Stimulated activated CD8-positive, alpha-beta memory T cell treated with anti-CD3 and anti-CD28 coated beads, Interleukin-12 subunit alpha, Interleukin-12 subunit beta, amount 100 ng/mL, for 24 hours (primary cell): Measurements from ENCODE around the gene CTTNBP2NL.
"Not testable (repeated sequence)": the region's sequence is repeated elsewhere in the genome, so short reads cannot be mapped to it uniquely, and the experiment has no call there.

ENCODE experiments used
- DNase-seq: peaks from one replicate; pipeline ENCODE4 v3.0.0-alpha.2; 2020; ENCODE audit errors: extremely low read depth

The CTTNBP2NL gene

DNA sequence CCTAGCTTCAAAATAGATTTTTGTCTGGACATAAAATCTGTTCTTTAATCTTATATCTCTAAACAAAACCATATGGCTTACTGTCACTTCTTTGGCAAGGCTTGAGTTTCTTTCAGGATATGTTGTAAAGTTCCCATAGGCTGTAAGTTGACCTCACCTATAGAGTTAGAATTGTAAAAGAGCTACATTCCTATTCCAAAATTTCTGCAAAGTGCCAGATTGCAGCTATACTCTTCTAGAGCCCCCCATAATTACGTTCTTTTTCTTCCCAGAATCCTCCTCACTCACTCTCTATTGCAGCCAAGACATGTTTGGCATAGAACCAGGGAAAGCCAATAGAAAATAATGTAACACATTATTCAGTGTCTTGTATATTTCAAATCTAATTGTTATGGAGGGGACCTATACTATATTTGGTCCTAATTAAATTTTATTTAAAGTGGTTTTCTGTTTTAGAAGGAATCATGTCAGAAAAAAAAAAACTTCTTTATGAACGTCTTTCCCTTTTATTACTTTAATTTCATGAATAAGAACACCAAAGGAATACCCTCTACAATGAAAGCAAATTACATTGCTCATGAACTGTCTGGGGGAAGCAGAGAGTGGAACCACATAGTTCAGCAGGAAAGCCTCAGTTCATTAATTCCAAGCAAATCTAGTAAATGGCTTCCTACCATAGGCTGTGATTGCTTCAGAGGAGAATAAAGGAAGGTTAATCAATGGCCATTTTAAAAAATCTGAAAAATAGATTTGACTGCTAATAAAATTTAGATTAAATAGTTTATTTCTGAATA, 22.3 kb downstream of the CTTNBP2NL start:
- no peak for DNase-seq

DNA sequence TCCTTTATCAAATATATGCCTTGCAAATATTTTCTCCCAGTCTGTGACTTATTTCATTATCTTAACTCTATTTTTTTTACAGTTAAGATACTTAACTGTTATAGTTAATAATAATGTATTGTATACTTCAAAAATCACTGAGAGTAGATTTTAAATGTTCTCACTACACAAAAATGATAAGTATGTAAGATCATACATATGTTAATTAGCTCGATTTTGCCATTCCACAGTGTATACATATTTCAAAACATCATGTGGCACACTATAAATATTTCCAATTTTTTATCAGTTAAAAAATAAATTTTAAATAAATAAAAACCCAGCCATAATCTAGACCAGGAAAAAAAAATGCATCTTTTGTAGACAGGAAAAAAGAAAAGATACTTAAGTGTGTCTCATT, 27.2 kb downstream of the CTTNBP2NL start:
- no peak for DNase-seq

GRCh38 chr1:112423666-112424065, 27.7 kb downstream of the CTTNBP2NL start:
- not testable (repeated sequence) for DNase-seq

DNA sequence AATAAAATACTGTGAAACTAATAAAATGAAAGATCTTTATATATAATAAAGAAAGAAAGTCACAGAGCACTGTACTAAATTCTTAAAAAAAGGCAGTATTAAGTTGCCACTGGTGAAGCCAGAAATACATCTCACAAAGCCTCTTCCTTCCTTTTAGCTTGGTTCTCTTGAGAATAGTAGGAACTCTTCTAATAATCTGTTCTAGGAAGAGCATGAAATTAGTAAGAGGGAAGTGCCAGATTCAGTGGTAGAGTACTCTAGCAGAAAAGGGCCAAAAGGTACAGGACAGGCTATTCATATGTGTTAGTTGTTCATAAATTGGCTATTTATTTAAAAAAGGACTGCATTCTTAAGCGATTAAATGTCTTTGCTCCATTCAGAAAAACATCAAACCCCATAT, 33.7 kb downstream of the CTTNBP2NL start:
- no peak for DNase-seq

- DNase-seq, result no peak
Measured at GRCh38 chr1:112431038-112431437, 35.0 kb downstream of the CTTNBP2NL start.

DNA sequence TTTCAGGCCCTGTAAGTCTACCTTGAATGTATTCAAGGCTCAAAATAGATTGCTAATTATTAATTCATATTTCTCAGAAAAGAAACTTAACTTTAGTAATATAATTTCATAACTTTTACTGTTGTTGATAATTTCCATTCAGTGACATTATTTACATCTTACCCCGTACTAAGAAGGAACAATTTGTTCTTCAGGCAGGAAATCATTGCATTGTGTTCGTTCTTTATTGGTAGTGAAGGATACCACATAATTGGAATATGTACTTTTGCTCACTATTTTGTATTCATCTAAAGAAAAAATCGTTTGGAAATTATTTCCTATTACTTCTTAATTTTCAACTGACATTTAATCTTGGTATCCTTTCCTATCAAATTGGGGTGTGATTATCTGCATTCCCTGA, 39.4 kb downstream of the CTTNBP2NL start:
- no peak for DNase-seq

DNA sequence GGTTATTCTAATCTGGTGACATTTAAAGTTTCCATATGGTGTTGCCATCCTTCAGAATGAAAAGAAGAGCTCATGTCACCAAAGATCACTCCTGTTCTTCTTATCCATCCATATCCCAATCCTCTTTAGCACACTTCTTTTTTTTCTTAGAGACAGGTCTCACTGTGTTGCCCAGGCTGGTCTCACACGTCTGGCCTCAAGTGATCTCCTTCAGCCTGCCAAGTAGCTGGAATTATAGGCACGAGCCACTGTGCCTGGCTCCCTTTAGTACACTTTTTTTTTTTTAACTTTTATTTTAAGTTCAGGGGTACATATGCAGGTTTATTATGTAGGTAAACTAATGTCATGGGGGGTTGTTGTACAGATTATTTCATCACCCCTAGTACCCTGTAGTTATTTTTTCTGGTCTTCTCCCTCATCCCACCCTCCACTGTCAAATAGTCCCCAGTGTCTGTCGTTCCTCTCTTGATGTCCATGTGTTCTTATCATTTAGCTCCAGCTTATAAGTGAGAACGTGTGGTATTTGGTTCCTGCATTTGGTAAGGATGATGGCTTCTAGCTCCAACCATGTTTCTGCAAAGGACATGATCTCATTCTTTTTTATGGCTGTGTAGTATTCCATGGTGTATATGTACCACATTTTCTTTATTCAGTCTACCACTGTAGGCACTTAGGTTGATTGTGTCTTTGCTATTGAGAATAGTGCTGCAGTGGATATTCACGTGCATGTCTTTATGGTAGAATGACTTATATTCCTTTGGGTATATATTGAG, 40.6 kb downstream of the CTTNBP2NL start:
- no peak for DNase-seq

DNA sequence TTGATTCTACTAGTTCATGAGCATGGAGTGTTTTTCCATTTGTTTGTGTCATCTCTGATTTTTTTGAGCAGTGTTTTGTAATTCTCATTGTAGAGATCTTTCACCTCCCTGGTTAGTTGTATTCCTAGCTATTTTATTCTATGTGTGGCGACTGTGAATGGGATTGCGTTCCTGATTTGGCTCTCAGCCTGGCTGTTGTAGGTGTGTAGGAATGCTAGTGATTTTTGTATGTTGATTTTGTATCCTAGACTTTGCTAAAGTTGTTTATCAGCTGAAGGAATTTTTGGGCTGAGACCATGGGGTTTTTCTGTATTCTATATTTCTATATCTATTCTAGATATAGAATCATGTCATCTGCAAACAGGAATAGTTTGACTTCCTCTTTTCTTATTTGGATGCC, 42.1 kb downstream of the CTTNBP2NL start:
- not testable (repeated sequence) for DNase-seq

DNA sequence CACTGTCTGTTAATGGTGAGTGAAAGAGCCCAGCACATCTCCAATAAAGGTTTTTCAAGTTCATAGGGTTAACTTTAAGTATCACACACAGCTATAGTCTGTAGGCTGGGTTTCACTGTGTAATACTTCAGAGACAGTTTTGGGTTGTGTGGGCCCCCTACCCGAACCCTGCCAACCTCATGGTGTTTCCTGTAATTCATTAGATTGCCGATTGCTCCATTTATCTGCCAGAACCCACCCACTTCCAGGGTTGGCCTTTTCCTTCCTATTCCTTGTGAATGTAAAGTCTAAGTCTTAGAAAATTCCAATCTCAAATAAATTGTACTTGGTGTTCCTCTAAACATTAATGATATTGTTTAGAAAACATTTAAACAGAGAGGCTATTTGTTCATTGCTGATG, 43.6 kb downstream of the CTTNBP2NL start:
- DNase-seq, result no peak

- no peak for DNase-seq
Measured at GRCh38 chr1:112440574-112440973, 44.6 kb downstream of the CTTNBP2NL start.

DNA sequence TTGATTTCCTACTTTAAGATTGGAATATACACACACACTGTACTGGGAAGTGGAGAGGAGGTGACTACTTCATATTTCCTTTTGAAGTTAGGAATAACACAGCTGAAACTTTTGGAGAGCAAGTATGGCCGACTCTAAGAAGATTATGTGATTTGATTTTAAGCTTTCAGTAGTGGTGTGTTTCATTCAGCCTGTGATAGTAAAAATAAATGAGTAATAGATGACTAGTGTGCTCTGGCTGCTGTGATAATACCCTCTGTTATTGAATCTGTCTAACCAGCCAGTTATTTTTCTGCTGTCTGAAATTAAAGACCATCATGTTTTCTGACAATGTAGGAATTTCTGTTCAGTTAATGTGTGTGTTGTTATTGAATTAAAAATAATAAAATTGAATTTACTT, 48.3 kb downstream of the CTTNBP2NL start:
- DNase-seq, result no peak

DNA sequence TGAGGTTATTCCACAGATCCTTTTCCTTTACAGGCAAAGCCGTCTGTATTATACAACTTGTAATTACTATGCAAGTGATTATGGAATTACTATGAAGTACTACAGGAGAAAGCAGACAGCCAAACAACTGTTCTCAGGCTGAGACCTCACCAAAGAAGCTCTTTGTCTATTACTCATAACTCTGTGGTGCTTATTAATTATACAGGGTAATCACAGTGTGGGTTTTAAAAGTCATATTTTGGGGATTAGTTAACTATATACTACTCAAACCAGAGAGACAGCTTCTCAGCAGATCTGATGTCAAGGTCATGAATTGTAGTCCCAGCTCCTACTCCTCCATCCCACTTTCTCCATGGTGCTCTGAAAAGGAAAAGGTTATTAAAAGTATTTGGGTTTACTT, 49.6 kb downstream of the CTTNBP2NL start:
- no peak for DNase-seq

GRCh38 chr1:112446411-112446810, 50.4 kb downstream of the CTTNBP2NL start:
- no peak for DNase-seq

DNA sequence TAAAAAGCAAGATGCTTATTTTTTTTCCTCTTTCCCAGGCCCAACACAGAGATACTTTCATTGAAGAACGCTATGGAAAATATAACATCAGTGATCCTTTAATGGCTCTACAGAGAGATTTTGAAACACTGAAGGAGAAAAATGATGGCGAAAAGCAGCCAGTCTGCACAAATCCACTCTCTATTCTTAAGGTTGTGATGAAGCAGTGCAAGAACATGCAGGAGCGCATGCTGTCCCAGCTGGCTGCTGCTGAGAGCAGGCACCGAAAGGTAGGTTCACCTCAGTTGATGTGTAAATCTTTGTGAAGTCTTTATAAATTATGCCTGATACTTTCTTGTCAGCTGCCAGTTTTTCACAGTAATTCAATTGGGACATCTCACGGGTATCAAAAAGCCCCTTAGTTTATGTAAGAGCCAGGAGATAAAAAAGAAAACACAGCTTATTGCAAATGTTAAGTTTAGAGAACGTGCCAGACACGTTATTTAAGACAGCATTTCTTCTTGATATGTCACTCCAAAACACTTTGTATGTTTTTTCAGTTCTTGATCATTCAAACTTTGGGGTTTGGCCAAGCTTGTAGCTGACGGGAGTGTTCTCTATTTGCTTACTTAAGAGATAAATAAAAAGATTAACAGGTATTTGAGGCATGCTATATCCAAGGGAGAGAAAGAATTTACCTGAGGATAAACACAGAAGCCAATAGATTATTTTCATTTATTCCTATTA, 53.1 kb downstream of the CTTNBP2NL start:
- DNase-seq, result no peak

DNA sequence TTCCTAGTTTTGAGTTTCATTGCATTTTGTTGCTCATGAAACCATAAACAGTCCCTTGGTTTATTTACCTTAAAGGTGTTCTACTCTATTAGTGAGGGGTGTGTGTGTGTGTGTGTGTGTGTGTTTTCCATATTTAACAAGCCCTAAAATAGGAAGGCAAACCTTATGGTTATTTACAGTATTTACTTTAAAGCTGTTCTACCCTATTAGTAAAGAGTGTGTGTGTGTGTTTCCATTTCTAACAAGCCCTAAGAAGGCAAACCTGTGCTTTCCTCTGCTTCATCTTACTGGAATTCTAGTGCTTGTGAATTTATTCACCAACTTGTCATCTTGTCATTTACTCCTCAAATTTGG, 53.6 kb downstream of the CTTNBP2NL start:
- no peak for DNase-seq

DNA sequence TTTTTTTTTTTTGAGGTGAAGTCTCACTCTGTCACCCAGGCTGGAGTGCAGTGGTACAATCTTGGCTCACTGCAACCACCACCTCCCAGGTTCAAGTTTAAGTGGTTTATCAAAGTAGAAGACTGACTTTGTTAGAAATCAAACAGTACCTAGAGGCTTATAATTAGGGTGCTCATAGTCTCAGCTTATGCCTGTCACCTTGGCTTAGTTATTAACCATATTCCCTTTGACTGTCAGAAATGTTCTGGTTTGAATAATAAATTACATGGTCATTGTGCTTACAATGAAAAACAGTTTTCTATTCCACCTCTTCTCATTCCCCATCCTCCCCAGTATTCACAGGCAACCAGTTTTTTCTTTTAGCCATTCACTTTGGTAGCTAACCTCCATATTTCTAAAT, 54.8 kb downstream of the CTTNBP2NL start:
- no peak for DNase-seq

- not testable (repeated sequence) for DNase-seq
Measured at GRCh38 chr1:112451301-112451700, 55.3 kb downstream of the CTTNBP2NL start.

DNA sequence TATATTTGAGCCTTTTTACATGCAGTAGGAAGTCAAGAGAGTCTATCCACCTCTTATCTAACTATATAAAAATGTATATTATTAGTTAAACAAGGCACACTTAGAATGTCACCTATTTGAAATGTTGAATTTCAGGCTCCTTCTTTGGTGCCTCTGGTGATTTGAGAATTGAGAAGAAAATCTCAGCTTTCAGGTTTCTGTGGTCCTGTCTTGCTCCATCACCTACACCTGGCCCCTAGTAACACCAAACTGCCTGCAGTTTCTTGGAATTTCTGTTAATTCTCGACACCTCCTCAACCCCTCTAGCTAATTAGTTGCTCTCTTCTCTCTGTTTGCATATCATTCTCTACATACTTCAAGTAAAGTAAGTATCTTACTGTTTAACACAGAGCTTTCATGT, 57.9 kb downstream of the CTTNBP2NL start:
- DNase-seq, result no peak

DNA sequence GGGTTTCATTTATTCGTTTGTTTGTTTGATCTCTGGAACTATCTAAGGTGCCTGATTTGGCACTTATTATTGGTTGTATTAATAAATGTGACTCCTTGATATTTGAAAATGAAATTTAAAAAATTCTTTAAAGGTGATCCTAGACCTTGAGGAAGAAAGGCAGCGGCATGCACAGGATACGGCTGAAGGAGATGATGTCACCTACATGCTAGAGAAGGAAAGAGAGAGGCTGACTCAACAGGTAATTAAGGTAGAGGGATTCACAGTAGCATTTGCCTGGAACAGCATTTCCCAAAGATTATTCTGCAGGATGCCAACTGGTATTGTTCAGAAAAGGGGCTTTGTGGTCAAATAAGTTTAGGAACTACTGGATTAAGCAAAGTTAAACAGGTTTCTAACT, 58.3 kb downstream of the CTTNBP2NL start:
- no peak for DNase-seq

DNA sequence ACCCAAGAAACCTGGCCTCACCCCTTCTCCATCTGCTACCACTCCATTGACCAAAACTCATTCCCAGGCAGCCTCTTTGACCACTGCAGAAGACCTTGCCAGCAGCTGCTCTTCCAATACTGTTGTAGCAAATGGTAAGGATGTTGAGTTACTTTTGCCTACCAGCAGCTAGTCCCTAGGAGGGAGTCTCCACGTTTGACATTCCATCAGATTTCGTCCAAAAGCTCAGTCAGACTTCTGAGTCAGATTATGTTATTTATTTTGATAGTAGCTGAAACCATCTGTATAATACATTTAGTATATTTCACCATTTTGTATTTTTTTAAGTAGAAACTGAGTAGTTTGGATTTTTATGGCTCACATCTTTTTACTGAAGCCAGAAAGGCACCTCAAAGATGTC, 61.2 kb downstream of the CTTNBP2NL start:
- DNase-seq, result no peak

- no peak for DNase-seq
Measured at GRCh38 chr1:112457955-112458354, 61.9 kb downstream of the CTTNBP2NL start.

DNA sequence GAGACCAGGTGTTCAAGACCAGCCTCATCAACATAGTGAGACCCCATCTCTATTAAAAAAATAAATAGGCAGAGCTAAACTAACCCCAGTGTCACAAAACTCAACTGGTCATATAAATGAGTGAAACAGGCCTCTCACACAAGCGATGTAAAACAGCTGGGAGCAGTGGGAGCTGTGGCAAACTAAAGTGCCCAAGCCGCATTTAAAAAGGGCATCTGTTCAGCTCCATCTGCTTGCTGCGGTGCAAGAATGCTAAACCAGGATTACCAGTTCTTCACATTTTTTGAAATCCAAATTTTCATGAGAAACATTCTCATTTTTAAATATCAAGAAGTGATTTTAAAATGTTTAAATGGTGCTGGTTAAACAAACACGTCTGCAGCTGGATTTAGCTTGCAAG, 62.7 kb downstream of the CTTNBP2NL start:
- no peak for DNase-seq

GRCh38 chr1:112460615-112461014, 64.6 kb downstream of the CTTNBP2NL start:
- DNase-seq, result no peak
